GM12801 (cell line): ENCODE measurements around the gene PRICKLE4.

Source experiments
- TF ChIP-seq, protein P1 (sequence below): IDR thresholded peaks from one replicate; pipeline ENCODE4 v1.5.1; 2011; ENCODE audit warnings: control low read depth; ENCODE audit not compliant: insufficient read length; ENCODE audit errors: extremely low read depth

The PRICKLE4 gene

GRCh38 chr6:41826343-41827022, 45.9 kb downstream of the PRICKLE4 start:
- TF ChIP-seq, protein P1, sequence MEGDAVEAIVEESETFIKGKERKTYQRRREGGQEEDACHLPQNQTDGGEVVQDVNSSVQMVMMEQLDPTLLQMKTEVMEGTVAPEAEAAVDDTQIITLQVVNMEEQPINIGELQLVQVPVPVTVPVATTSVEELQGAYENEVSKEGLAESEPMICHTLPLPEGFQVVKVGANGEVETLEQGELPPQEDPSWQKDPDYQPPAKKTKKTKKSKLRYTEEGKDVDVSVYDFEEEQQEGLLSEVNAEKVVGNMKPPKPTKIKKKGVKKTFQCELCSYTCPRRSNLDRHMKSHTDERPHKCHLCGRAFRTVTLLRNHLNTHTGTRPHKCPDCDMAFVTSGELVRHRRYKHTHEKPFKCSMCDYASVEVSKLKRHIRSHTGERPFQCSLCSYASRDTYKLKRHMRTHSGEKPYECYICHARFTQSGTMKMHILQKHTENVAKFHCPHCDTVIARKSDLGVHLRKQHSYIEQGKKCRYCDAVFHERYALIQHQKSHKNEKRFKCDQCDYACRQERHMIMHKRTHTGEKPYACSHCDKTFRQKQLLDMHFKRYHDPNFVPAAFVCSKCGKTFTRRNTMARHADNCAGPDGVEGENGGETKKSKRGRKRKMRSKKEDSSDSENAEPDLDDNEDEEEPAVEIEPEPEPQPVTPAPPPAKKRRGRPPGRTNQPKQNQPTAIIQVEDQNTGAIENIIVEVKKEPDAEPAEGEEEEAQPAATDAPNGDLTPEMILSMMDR, result no peak

GRCh38 chr6:41832263-41832662, 51.7 kb downstream of the PRICKLE4 start:
- TF ChIP-seq, protein P1, result no peak

- TF ChIP-seq, protein P1, result no peak
Measured at GRCh38 chr6:41836022-41836659, 55.6 kb downstream of the PRICKLE4 start.

GRCh38 chr6:41836660-41837052, 56.1 kb downstream of the PRICKLE4 start:
- TF ChIP-seq, protein P1, result no peak
